DMS114 treated with DMSO at 0.1 percent for 48 hours (cell line): ENCODE results near the gene CATSPERZ.
A peak's percentile ranks its signal among the peaks of the same experiment; 100 is the strongest.

Experiments used
- DNase-seq: peaks from one replicate; lab custom pipeline; 2025; ENCODE audit not compliant: unreplicated experiment; lab: John Stamatoyannopoulos, UW

Gene CATSPERZ

GRCh38 chr11:64263947-64264317 is 36.2 kb upstream of the CATSPERZ start:
- no peak for DNase-seq

GRCh38 chr11:64264371-64264852 is 35.7 kb upstream of the CATSPERZ start:
- DNase-seq, result no peak

- no peak for DNase-seq
Measured at GRCh38 chr11:64265176-64266160, 34.7 kb upstream of the CATSPERZ start.

GRCh38 chr11:64266339-64266738 is 33.8 kb upstream of the CATSPERZ start:
- DNase-seq, result no peak

- no peak for DNase-seq
Measured at GRCh38 chr11:64267207-64267945, 32.8 kb upstream of the CATSPERZ start.

GRCh38 chr11:64268025-64268892 is 31.9 kb upstream of the CATSPERZ start:
- DNase-seq, result no peak

- DNase-seq, result peak; percentile 32
Measured at GRCh38 chr11:64268893-64269539, 31.1 kb upstream of the CATSPERZ start.

GRCh38 chr11:64269540-64270220 is 30.5 kb upstream of the CATSPERZ start:
- DNase-seq, result peak; percentile 99

- DNase-seq, result no peak
Measured at GRCh38 chr11:64275031-64275800, 24.9 kb upstream of the CATSPERZ start.

- no peak for DNase-seq
Measured at GRCh38 chr11:64275841-64276240, 24.3 kb upstream of the CATSPERZ start.

- DNase-seq, result no peak
Measured at GRCh38 chr11:64276653-64277431, 23.3 kb upstream of the CATSPERZ start.

- no peak for DNase-seq
Measured at GRCh38 chr11:64278576-64279190, 21.5 kb upstream of the CATSPERZ start.

GRCh38 chr11:64281957-64282770 is 18.0 kb upstream of the CATSPERZ start:
- no peak for DNase-seq

- no peak for DNase-seq
Measured at GRCh38 chr11:64283092-64283491, 17.1 kb upstream of the CATSPERZ start.

- DNase-seq, result peak; percentile 85
Measured at GRCh38 chr11:64284048-64284961, 15.9 kb upstream of the CATSPERZ start, which contains the start of gene BAD. BAD (minus strand) TSS chr11:64284665; CDS start chr11:64284368, 297 bp downstream.
